ENCODE measurements around the gene DOCK4.

GRCh38 chr7:112059675-112060074, 146.5 kb downstream of the DOCK4 start:
- TF ChIP-seq, protein P1, sequence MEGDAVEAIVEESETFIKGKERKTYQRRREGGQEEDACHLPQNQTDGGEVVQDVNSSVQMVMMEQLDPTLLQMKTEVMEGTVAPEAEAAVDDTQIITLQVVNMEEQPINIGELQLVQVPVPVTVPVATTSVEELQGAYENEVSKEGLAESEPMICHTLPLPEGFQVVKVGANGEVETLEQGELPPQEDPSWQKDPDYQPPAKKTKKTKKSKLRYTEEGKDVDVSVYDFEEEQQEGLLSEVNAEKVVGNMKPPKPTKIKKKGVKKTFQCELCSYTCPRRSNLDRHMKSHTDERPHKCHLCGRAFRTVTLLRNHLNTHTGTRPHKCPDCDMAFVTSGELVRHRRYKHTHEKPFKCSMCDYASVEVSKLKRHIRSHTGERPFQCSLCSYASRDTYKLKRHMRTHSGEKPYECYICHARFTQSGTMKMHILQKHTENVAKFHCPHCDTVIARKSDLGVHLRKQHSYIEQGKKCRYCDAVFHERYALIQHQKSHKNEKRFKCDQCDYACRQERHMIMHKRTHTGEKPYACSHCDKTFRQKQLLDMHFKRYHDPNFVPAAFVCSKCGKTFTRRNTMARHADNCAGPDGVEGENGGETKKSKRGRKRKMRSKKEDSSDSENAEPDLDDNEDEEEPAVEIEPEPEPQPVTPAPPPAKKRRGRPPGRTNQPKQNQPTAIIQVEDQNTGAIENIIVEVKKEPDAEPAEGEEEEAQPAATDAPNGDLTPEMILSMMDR (IDR thresholded peaks at IDR 0.05) = no peak
- no peak for TF ChIP-seq ZFX (IDR thresholded peaks at IDR 0.05; ENCODE audit: borderline replicate concordance)

All from 22Rv1 (cell line).